SK-N-SH (cell line): ENCODE measurements around the gene ARID3A. TPM values are rescaled to one million over a fixed set of nuclear protein-coding genes. Genes with fewer than 3 reads are reported as not detected.
"Not testable (repeated sequence)": the region's sequence is repeated elsewhere in the genome, so short reads cannot be mapped to it uniquely, and the experiment has no call there.

Experiments used
- CTCF ChIA-PET: fragments of 300-600, 350-600 bp; formaldehyde crosslinking; extraction: SDS; loops from one replicate; lab custom pipeline; 2021; lab: Yijun Ruan, JAX
- POLR2A ChIA-PET: fragments of 350-600 bp; sonication (Branson Sonifier 250); formaldehyde crosslinking; extraction: SDS; loops from one replicate; lab custom pipeline; 2020; ENCODE audit warnings: antibody characterized with exemption, inconsistent platforms; lab: Yijun Ruan, JAX
- DNase-seq: peaks from one replicate; pipeline ENCODE4 v3.0.0; 2012
- H2AFZ ChIP-seq: fragments of 200-600 bp; sonication (generic); 2 replicates; pipeline ENCODE4 v1.8.1; 2016; ENCODE audit warnings: antibody characterized with exemption, mild to moderate bottlenecking, low read depth
- H3F3A ChIP-seq: fragments of 200-600 bp; sonication (generic); replicated peaks from 2 replicates; pipeline ENCODE3; 2016; ENCODE audit warnings: antibody characterized with exemption, mild to moderate bottlenecking; ENCODE audit not compliant: insufficient read depth
- H3K27ac ChIP-seq, 2 experiments: fragments of 200-500 bp in 1 of 2; fragments of 200-600 bp in 1 of 2; sonication (Bioruptor generic) in 1 of 2; sonication (generic), shearing (Covaris generic) in 1 of 2; 2 replicates each; pipeline versions ENCODE4 v1.5.1 to v1.6.1; 2014 to 2016; ENCODE audit warnings: low read depth in 2 of 2, inconsistent platforms in 1 of 2, low read length in 1 of 2, mild to moderate bottlenecking in 1 of 2, mixed read lengths in 1 of 2
- H3K27me3 ChIP-seq: fragments of 200-600 bp; sonication (generic), shearing (Covaris generic); 2 replicates; pipeline ENCODE4 v1.6.1; 2016; ENCODE audit warnings: mixed run types; ENCODE audit not compliant: insufficient read depth
- H3K36me3 ChIP-seq, 2 experiments: fragments of 200-500 bp in 1 of 2; fragments of 200-600 bp in 1 of 2; sonication (Bioruptor generic) in 1 of 2; sonication (generic) in 1 of 2; replicated peaks in 1 of 2; 2 replicates each; pipeline versions ENCODE3 to v1.5.1; 2014 to 2016; ENCODE audit warnings: low read length in 1 of 2, mild to moderate bottlenecking in 1 of 2; ENCODE audit not compliant: insufficient read depth in 2 of 2, control insufficient read depth in 1 of 2
- H3K4me1 ChIP-seq, 2 experiments: fragments of 200-500 bp in 1 of 2; fragments of 200-600 bp in 1 of 2; sonication (Bioruptor generic) in 1 of 2; sonication (generic), shearing (Covaris generic) in 1 of 2; 2 replicates each; pipeline versions ENCODE4 v1.5.1 to v1.6.1; 2014 to 2016; ENCODE audit warnings: low read depth in 1 of 2, low read length in 1 of 2, mixed run types in 1 of 2; ENCODE audit not compliant: insufficient read depth in 2 of 2, control insufficient read depth in 1 of 2
- H3K4me2 ChIP-seq: fragments of 200-600 bp; sonication (generic), shearing (Covaris generic); 2 replicates; pipeline ENCODE4 v1.6.1; 2017; ENCODE audit warnings: mixed run types
- H3K4me3 ChIP-seq, 2 experiments: fragments of 200-500 bp in 1 of 2; fragments of 200-600 bp in 1 of 2; sonication (Bioruptor generic) in 1 of 2; sonication (generic), shearing (Covaris generic) in 1 of 2; 2 replicates each; pipeline versions ENCODE4 v1.5.1 to v1.8.1; 2014 to 2016; ENCODE audit warnings: low read depth in 2 of 2, inconsistent platforms in 1 of 2, low read length in 1 of 2, mild to moderate bottlenecking in 1 of 2, mixed read lengths in 1 of 2, moderate library complexity in 1 of 2
- H3K79me2 ChIP-seq: fragments of 200-600 bp; sonication (generic); 2 replicates; pipeline ENCODE4 v1.8.1; 2017; ENCODE audit warnings: mild to moderate bottlenecking; ENCODE audit not compliant: insufficient read depth
- H3K9ac ChIP-seq: fragments of 200-600 bp; sonication (generic); 2 replicates; pipeline ENCODE4 v1.6.1; 2017; ENCODE audit warnings: mixed run types
- H3K9me2 ChIP-seq: fragments of 200-600 bp; sonication (generic); 2 replicates; pipeline ENCODE4 v1.6.1; 2017; ENCODE audit warnings: mixed run types
- H3K9me3 ChIP-seq: fragments of 200-600 bp; sonication (generic); 2 replicates; pipeline ENCODE4 v1.6.1; 2017; ENCODE audit warnings: mixed run types, mild to moderate bottlenecking, moderate library complexity
- H4K20me1 ChIP-seq: fragments of 200-600 bp; sonication (generic); 2 replicates; pipeline ENCODE4 v1.6.1; 2017; ENCODE audit warnings: mild to moderate bottlenecking, mixed run types; ENCODE audit not compliant: insufficient read depth
- CHD2 ChIP-seq: fragments of 150-350 bp; IDR thresholded peaks from 2 replicates; pipeline ENCODE4 v1.6.1; 2018; ENCODE audit warnings: low read length; ENCODE audit not compliant: partially characterized antibody
- FOXJ3 ChIP-seq: sonication (generic); formaldehyde crosslinking; IDR thresholded peaks from 2 replicates; pipeline ENCODE4 v1.5.1; 2020; ENCODE audit warnings: mild to moderate bottlenecking, missing genetic modification reagents
- FOXM1 ChIP-seq: IDR thresholded peaks from 2 replicates; pipeline ENCODE4 v1.4.0; 2012; ENCODE audit warnings: low read depth, mild to moderate bottlenecking
- NRF1 ChIP-seq: IDR thresholded peaks from 2 replicates; pipeline ENCODE4 v1.6.1; 2012; ENCODE audit warnings: low read depth, mild to moderate bottlenecking, low read length
- RCOR1 ChIP-seq: fragments of 150-350 bp; IDR thresholded peaks from 2 replicates; pipeline ENCODE4 v1.6.1; 2017; ENCODE audit warnings: antibody characterized with exemption, low read length
- RFX5 ChIP-seq: IDR thresholded peaks from 2 replicates; pipeline ENCODE4 v1.6.1; 2012; ENCODE audit warnings: mild to moderate bottlenecking, improper control_type of control experiment, low read length
- RXRA ChIP-seq: IDR thresholded peaks from 2 replicates; pipeline ENCODE4 v1.4.0; 2012; ENCODE audit warnings: low read depth, mild to moderate bottlenecking, borderline replicate concordance
- WGBS: methylation state at CpG from one replicate; pipeline ENCODE4 v1.1.6; 2017; ENCODE audit warnings: low lambda C conversion rate; 5-methylcytosine and 5-hydroxymethylcytosine counted together
- polyA plus RNA-seq, 3 experiments: library from polyadenylated mRNA; depleted of rRNA; stranded (reverse); fragments of >200 nt; gene quantifications; 2 replicates each; pipeline ENCODE4 v1.2.3, GENCODE V29; 2012
- TF ChIP-seq, protein P1 (sequence below): fragments of 150-350 bp; IDR thresholded peaks from 2 replicates; pipeline ENCODE4 v1.6.1; 2017; ENCODE audit warnings: antibody characterized with exemption, low read length, low read depth, borderline replicate concordance

Gene ARID3A
- polyA plus RNA-seq, 1 of the 3 experiments (the other 2 are of a cell fraction) = 8.6 TPM

DNA sequence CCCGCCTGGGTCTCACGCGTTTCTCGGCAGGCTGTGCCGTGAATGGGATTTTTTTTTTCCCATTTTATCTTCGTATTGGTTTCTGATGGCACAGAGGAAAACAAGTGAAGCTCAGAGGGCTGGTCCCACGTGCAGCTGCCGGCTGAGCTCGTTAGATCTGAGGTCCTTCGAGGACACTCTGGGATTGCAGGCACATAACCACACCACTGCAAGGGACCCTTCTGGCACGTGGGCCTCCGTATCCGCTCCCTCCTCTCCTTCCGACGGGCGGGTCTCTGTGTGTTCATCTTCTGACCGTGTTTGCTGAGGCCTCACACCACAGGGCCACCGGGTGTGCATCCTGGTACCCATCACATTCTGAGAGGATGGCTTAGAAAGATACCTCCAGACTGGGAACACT, 49.7 kb upstream of the ARID3A start (continued):
- no peak for TF ChIP-seq FOXM1
- no peak for TF ChIP-seq FOXJ3 (CRISPR knock-in tag)
- TF ChIP-seq NRF1 = no peak
- no peak for TF ChIP-seq RFX5
- TF ChIP-seq, protein P1, sequence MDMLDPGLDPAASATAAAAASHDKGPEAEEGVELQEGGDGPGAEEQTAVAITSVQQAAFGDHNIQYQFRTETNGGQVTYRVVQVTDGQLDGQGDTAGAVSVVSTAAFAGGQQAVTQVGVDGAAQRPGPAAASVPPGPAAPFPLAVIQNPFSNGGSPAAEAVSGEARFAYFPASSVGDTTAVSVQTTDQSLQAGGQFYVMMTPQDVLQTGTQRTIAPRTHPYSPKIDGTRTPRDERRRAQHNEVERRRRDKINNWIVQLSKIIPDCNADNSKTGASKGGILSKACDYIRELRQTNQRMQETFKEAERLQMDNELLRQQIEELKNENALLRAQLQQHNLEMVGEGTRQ = no peak
- no peak for TF ChIP-seq RCOR1

DNA sequence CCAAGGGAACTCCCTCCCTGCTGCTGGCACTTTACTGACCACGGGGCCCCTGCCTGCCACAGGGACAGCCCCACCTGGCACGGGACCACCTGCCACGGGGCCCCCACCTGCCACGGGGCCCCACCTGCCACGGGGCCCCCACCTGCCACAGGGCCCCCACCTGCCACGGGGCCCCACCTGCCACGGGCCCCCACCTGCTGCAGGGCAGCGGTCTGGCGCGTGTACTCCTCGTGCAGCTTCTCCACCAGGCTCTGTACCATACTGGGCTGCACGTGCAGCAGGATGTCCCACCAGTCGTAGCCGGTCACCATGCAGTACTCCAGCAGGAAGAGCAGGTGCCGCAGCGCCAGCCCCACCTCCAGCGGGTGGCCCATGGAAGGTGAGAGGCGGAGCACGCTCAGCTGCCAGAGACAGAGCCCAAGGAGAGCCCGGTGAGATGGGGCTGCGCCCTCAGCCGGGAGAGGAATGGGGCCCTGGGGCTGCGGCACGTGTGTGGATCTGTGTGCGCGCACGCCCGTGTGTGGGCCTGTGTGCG, 49.0 kb upstream of the ARID3A start:
- 92% methylated on average over 20 of the region's 29 CpGs for WGBS
- Histone ChIP-seq H3K4me3 (no peak overlapping the region), H3K27me3 (no peaks in the 10 kb centered on the region), H3K4me2 (no peak overlapping the region), H3K36me3 (peaks cover 10 to 41% of the 10 kb centered on the region in 2 experiments), H3F3A (peaks cover 11% of the 10 kb centered on the region), H3K9me2 (no peaks in the 10 kb centered on the region), H2AFZ (no peak overlapping the region), H3K4me1 (peaks cover 0 to 4% of the 10 kb centered on the region in 2 experiments; a peak in 1 of 4 replicates), H3K79me2 (no peaks in the 10 kb centered on the region), H3K9me3 (no peaks in the 10 kb centered on the region), H4K20me1 (no peaks in the 10 kb centered on the region), H3K9ac (no peak overlapping the region), H3K27ac (no peak overlapping the region)
- no peak for DNase-seq
- CTCF ChIA-PET = interaction anchor here (0.6 to 3.9 kb wide), 2 partner anchors 13 to 910 kb away, joined by 3 to 12 read pairs; no protein-coding TSS in a partner anchor
- POLR2A ChIA-PET = interaction anchor here (0.5 kb wide), 1 partner anchor 179 kb away, joined by 3 read pairs; no protein-coding TSS in a partner anchor
- TF ChIP-seq RXRA (no peak), CHD2 (no peak)

DNA sequence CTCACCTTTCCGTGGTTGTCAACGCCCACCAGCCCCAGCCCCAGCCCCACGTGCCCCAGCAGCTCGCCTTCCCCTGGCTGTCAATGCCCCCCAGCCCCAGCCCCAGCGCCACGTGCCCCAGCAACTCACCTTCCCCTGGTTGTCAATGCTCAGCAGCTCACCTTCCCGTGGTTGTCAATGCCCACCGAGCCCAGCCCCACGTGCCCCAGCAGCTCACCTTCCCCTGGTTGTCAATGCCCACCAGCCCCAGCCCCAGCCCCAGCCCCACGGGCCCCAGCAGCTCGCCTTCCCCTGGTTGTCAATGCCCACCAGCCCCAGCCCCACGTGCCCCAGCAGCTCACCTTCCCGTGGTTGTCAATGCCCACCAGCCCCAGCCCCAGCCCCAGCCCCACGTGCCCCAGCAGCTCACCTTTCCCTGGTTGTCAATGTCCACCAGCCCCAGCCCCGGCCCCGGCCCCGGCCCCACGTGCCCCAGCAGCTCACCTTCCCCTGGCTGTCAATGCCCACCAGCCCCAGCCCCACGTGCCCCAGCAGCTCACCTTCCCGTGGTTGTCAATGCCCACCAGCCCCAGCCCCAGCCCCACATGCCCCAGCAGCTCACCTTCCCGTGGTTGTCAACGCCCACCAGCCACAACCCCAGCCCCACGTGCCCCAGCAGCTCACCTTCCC, 47.7 kb upstream of the ARID3A start:
- CTCF ChIA-PET = interaction anchor here (3.9 kb wide), 1 partner anchor 14 kb away, joined by 12 read pairs; no protein-coding TSS in a partner anchor

DNA sequence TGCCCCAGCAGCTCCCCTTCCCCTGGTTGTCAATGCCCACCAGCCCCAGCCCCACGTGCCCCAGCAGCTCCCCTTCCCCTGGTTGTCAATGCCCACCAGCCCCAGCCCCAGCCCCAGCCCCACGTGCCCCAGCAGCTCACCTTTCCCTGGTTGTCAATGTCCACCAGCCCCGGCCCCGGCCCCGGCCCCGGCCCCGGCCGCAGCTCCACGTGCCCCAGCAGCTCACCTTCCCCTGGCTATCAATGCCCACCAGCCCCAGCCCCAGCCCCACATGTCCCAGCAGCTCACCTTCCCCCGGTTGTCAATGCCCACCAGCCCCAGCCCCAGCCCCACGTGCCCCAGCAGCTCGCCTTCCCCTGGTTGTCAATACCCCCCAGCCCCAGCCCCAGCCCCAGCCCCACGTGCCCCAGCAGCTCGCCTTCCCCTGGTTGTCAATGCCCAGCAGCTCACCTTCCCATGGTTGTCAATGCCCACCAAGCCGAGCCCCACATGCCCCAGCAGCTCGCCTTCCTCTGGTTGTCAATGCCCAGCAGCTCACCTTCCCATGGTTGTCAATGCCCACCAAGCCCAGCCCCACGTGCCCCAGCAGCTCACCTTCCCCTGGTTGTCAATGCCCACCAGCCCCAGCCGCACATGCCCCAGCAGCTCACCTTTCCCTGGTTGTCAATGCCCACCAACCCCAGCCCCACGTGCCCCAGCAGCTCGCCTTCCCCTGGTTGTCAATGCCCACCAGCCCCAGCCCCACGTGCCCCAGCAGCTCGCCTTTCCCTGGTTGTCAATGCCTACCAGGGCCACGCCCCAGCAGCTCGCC, 46.9 kb upstream of the ARID3A start:
- H3K36me3 ChIP-seq = peaks cover 10 to 48% of the 10 kb centered on the region in 2 experiments
- CTCF ChIA-PET = interaction anchor here (0.9 to 3.9 kb wide), 2 partner anchors 15 to 117 kb away, joined by 4 to 12 read pairs; no protein-coding TSS in a partner anchor
- POLR2A ChIA-PET = interaction anchor here (0.8 kb wide), 1 partner anchor 8 kb away, joined by 3 read pairs; no protein-coding TSS in a partner anchor
- 88% methylated on average over 23 of the region's 24 CpGs for WGBS
- H3K27ac ChIP-seq, H4K20me1 ChIP-seq, H3K9ac ChIP-seq, H3K79me2 ChIP-seq, H3K4me1 ChIP-seq, H3F3A ChIP-seq, H3K4me2 ChIP-seq, H3K9me2 ChIP-seq, DNase-seq, H3K9me3 ChIP-seq, H2AFZ ChIP-seq, H3K4me3 ChIP-seq, H3K27me3 ChIP-seq: not testable (repeated sequence)

More for the DNA sequence above, 47.7 kb upstream of the ARID3A start:
- H3K27ac ChIP-seq, H3K4me3 ChIP-seq, H3K79me2 ChIP-seq, POLR2A ChIA-PET, H3K9ac ChIP-seq, H3K9me2 ChIP-seq, H3K9me3 ChIP-seq, H3K27me3 ChIP-seq, H3F3A ChIP-seq, H2AFZ ChIP-seq, H4K20me1 ChIP-seq, DNase-seq, H3K4me1 ChIP-seq, H3K4me2 ChIP-seq: not testable (repeated sequence)
- H3K36me3 ChIP-seq = peaks cover 10 to 51% of the 10 kb centered on the region in 2 experiments
- 88% methylated on average over 17 of the region's 23 CpGs for WGBS
